Effector memory CD8-positive, alpha-beta T cell (primary cell): Measurements from ENCODE around the gene KDM6A.
A peak's percentile ranks its signal among the peaks of the same experiment; 100 is the strongest.
"Not testable (repeated sequence)": the region's sequence is repeated elsewhere in the genome, so short reads cannot be mapped to it uniquely, and the experiment has no call there.

Experiments
- ATAC-seq: fragments of 150-1000 bp; cut with Tn5 transposase; replicated peaks from 2 replicates; pipeline ENCODE4 v1.10.0; 2021; ENCODE audit warnings: mild to moderate bottlenecking, moderate library complexity
- DNase-seq, 3 experiments: peaks; one replicate each; pipeline ENCODE4 v3.0.0; 2021
- H3K27ac Mint-ChIP-seq, 2 donors: one replicate each; pipeline ENCODE4 v1.8.0; 2022; ENCODE audit warnings: mild to moderate bottlenecking in 2 of 2, mixed read lengths in 2 of 2, moderate library complexity in 2 of 2
- H3K27me3 Mint-ChIP-seq, 2 donors: one replicate each; pipeline ENCODE4 v1.8.0; 2022; ENCODE audit warnings: mixed read lengths in 2 of 2
- H3K36me3 Mint-ChIP-seq: one replicate; pipeline ENCODE4 v1.8.0; 2022; ENCODE audit warnings: mild to moderate bottlenecking, moderate library complexity, mixed read lengths; ENCODE audit not compliant: insufficient read depth
- H3K4me1 Mint-ChIP-seq, 2 donors: one replicate each; pipeline ENCODE4 v1.8.0; 2022; ENCODE audit warnings: low read depth in 2 of 2, mixed read lengths in 2 of 2
- H3K4me3 Mint-ChIP-seq, 2 donors: one replicate each; pipeline ENCODE4 v1.8.0; 2022; ENCODE audit warnings: mild to moderate bottlenecking in 2 of 2, mixed read lengths in 2 of 2, moderate library complexity in 2 of 2
- H3K9me3 Mint-ChIP-seq, 2 donors: one replicate each; pipeline ENCODE4 v1.8.0; 2022; ENCODE audit warnings: mixed read lengths in 2 of 2

KDM6A gene

GRCh38 chrX:44914532-44915198 is 41.7 kb downstream of the KDM6A start:
- peak overlapping the region in 1 of 2 donors; percentile 26 for H3K4me3 Mint-ChIP-seq
- no peak for DNase-seq

GRCh38 chrX:44915361-44915868 is 42.4 kb downstream of the KDM6A start:
- peaks cover 19% of the 10 kb centered on the region for H3K36me3 Mint-ChIP-seq
- no peak overlapping the region for H3K27ac Mint-ChIP-seq
- peaks cover 16 to 39% of the 10 kb centered on the region in 2 donors for H3K4me1 Mint-ChIP-seq
- H3K27me3 Mint-ChIP-seq = no peaks in the 10 kb centered on the region
- DNase-seq = no peak
- ATAC-seq = no peak
- H3K9me3 Mint-ChIP-seq = no peaks in the 10 kb centered on the region
- H3K4me3 Mint-ChIP-seq = peak overlapping the region in 1 of 2 donors; percentile 34

More at GRCh38 chrX:44914532-44915198, 41.7 kb downstream of the KDM6A start:
- Mint-ChIP-seq H3K27me3 (no peaks in the 10 kb centered on the region), H3K36me3 (peaks cover 23% of the 10 kb centered on the region), H3K4me1 (peaks cover 16 to 39% of the 10 kb centered on the region in 2 donors), H3K9me3 (no peaks in the 10 kb centered on the region), H3K27ac (no peak overlapping the region)
- ATAC-seq = no peak

- no peaks in the 10 kb centered on the region for H3K27me3 Mint-ChIP-seq
- peak overlapping the region in 1 of 2 donors; percentile 56 for H3K27ac Mint-ChIP-seq
- H3K9me3 Mint-ChIP-seq = no peaks in the 10 kb centered on the region
- H3K4me3 Mint-ChIP-seq = peak overlapping the region in 1 of 2 donors; percentile 23
- H3K36me3 Mint-ChIP-seq = peaks cover 24% of the 10 kb centered on the region
- DNase-seq = no peak
- peaks cover 22 to 49% of the 10 kb centered on the region in 2 donors for H3K4me1 Mint-ChIP-seq
- ATAC-seq = no peak
Measured at GRCh38 chrX:44918722-44919121, 45.7 kb downstream of the KDM6A start.

- H3K27ac Mint-ChIP-seq = peak overlapping the region; percentile 64 to 85
- peak overlapping the region; percentile 63 to 64 for H3K4me3 Mint-ChIP-seq
- DNase-seq = no peak
- no peaks in the 10 kb centered on the region for H3K27me3 Mint-ChIP-seq
- peaks cover 12% of the 10 kb centered on the region for H3K36me3 Mint-ChIP-seq
- peak; percentile 61 for ATAC-seq
- H3K9me3 Mint-ChIP-seq = no peaks in the 10 kb centered on the region
- H3K4me1 Mint-ChIP-seq = peaks cover 36 to 51% of the 10 kb centered on the region in 2 donors
Measured at GRCh38 chrX:44922980-44923379, 50.0 kb downstream of the KDM6A start.

- Mint-ChIP-seq H3K4me1 (peaks cover 33 to 45% of the 10 kb centered on the region in 2 donors), H3K4me3 (peak overlapping the region in 1 of 2 donors; percentile 11), H3K27ac (peak overlapping the region in 1 of 2 donors; percentile 20), H3K9me3 (no peaks in the 10 kb centered on the region), H3K27me3 (no peaks in the 10 kb centered on the region), H3K36me3 (peaks cover 10% of the 10 kb centered on the region)
- ATAC-seq (no peak), DNase-seq (no peak)
Measured at GRCh38 chrX:44927398-44927797, 54.4 kb downstream of the KDM6A start.

- H3K9me3 Mint-ChIP-seq = no peaks in the 10 kb centered on the region
- H3K4me3 Mint-ChIP-seq = no peak overlapping the region
- no peaks in the 10 kb centered on the region for H3K27me3 Mint-ChIP-seq
- H3K27ac Mint-ChIP-seq = no peak overlapping the region
- H3K36me3 Mint-ChIP-seq = peaks cover 7% of the 10 kb centered on the region
- ATAC-seq (peak; percentile 24), DNase-seq (no peak)
- H3K4me1 Mint-ChIP-seq = peaks cover 31 to 41% of the 10 kb centered on the region in 2 donors
Measured at GRCh38 chrX:44931441-44931973, 58.5 kb downstream of the KDM6A start.

GRCh38 chrX:44935172-44935571 is 62.2 kb downstream of the KDM6A start:
- Mint-ChIP-seq H3K4me1 (peaks cover 36 to 49% of the 10 kb centered on the region in 2 donors), H3K27ac (no peak overlapping the region)

GRCh38 chrX:44935640-44936039 is 62.7 kb downstream of the KDM6A start:
- Mint-ChIP-seq H3K9me3 (no peaks in the 10 kb centered on the region), H3K4me3 (no peak overlapping the region), H3K27me3 (no peaks in the 10 kb centered on the region), H3K27ac (no peak overlapping the region), H3K4me1 (peaks cover 36 to 49% of the 10 kb centered on the region in 2 donors), H3K36me3 (peaks cover 3% of the 10 kb centered on the region)
- ATAC-seq (no peak), DNase-seq (no peak)

More at GRCh38 chrX:44935172-44935571, 62.2 kb downstream of the KDM6A start:
- ATAC-seq = no peak
- H3K36me3 Mint-ChIP-seq = peaks cover 3% of the 10 kb centered on the region
- no peaks in the 10 kb centered on the region for H3K9me3 Mint-ChIP-seq
- H3K4me3 Mint-ChIP-seq = peak overlapping the region in 1 of 2 donors; percentile 25
- H3K27me3 Mint-ChIP-seq = no peaks in the 10 kb centered on the region
- DNase-seq = no peak

- no peaks in the 10 kb centered on the region for H3K9me3 Mint-ChIP-seq
- ATAC-seq (no peak), DNase-seq (no peak)
- H3K4me3 Mint-ChIP-seq = peak overlapping the region; percentile 18 to 56
- peaks cover 8% of the 10 kb centered on the region for H3K36me3 Mint-ChIP-seq
- no peak overlapping the region for H3K27ac Mint-ChIP-seq
- H3K27me3 Mint-ChIP-seq = no peaks in the 10 kb centered on the region
- peaks cover 35 to 44% of the 10 kb centered on the region in 2 donors for H3K4me1 Mint-ChIP-seq
Measured at GRCh38 chrX:44937606-44938005, 64.6 kb downstream of the KDM6A start.

- peak overlapping the region in 1 of 2 donors; percentile 27 for H3K27ac Mint-ChIP-seq
- no peak for ATAC-seq
- H3K4me1 Mint-ChIP-seq = peaks cover 35 to 44% of the 10 kb centered on the region in 2 donors
- peaks cover 8% of the 10 kb centered on the region for H3K36me3 Mint-ChIP-seq
- H3K4me3 Mint-ChIP-seq = peak overlapping the region; percentile 44 to 56
- DNase-seq = no peak
- no peaks in the 10 kb centered on the region for H3K9me3 Mint-ChIP-seq
- no peaks in the 10 kb centered on the region for H3K27me3 Mint-ChIP-seq
Measured at GRCh38 chrX:44938111-44938510, 65.1 kb downstream of the KDM6A start.

- DNase-seq, H3K9me3 Mint-ChIP-seq, ATAC-seq, H3K27ac Mint-ChIP-seq, H3K4me3 Mint-ChIP-seq, H3K27me3 Mint-ChIP-seq, H3K36me3 Mint-ChIP-seq: not testable (repeated sequence)
- peaks cover 24 to 32% of the 10 kb centered on the region in 2 donors for H3K4me1 Mint-ChIP-seq
Measured at GRCh38 chrX:44940541-44940940, 67.6 kb downstream of the KDM6A start.

GRCh38 chrX:44943007-44943406 is 70.0 kb downstream of the KDM6A start:
- Mint-ChIP-seq H3K27ac (no peak overlapping the region), H3K4me3 (no peak overlapping the region), H3K27me3 (no peaks in the 10 kb centered on the region), H3K4me1 (peaks cover 16 to 21% of the 10 kb centered on the region in 2 donors), H3K36me3 (peaks cover 11% of the 10 kb centered on the region), H3K9me3 (no peaks in the 10 kb centered on the region)
- DNase-seq (no peak), ATAC-seq (no peak)

- peaks cover 6 to 15% of the 10 kb centered on the region in 2 donors for H3K4me1 Mint-ChIP-seq
- H3K36me3 Mint-ChIP-seq = peaks cover 11% of the 10 kb centered on the region
- no peak overlapping the region for H3K4me3 Mint-ChIP-seq
- H3K27ac Mint-ChIP-seq = no peak overlapping the region
- H3K9me3 Mint-ChIP-seq = no peaks in the 10 kb centered on the region
- DNase-seq (no peak), ATAC-seq (no peak)
- H3K27me3 Mint-ChIP-seq = no peaks in the 10 kb centered on the region
Measured at GRCh38 chrX:44944894-44945293, 71.9 kb downstream of the KDM6A start.

- no peak for ATAC-seq
- Mint-ChIP-seq H3K27ac (no peak overlapping the region), H3K4me1 (peaks cover 8 to 21% of the 10 kb centered on the region in 2 donors), H3K36me3 (peaks cover 11% of the 10 kb centered on the region), H3K9me3 (no peaks in the 10 kb centered on the region), H3K27me3 (no peaks in the 10 kb centered on the region), H3K4me3 (no peak overlapping the region)
- DNase-seq = no peak
Measured at GRCh38 chrX:44945736-44946135, 72.7 kb downstream of the KDM6A start.
